ENCODE measurements around the gene CELF2.

CELF2 gene

DNA sequence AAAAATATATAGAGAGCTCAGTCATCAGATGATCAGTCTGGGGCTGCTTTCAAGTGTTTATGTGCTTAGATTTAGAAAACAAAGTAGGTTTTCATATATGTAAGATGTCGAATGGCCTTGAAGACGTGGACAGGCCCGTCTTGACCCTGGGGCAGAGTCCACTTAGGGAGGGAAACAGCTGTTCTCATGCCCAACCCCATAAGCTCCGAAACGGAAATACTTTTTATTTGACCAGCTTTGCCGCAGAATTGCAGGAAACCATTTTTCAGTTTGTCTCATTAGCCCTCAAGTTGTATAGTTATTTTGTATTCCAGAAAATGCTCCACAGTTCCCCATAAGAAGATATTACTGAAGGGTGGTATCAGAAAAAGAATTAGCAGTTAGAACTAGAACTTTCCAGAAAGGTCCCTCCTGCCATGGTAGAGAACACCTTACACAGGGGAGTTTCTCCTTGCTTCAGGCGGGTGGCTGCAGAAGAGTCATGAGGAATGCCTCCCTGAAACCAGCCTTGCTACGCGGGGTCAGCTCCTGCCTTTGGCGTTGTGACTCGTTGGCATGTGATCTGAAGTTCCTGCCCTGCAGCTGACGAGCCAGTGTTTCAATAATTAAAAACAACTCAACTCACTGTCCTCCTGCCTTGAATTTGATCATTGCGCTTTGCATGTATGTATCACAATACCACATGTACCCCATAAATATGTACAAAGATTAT, 192.7 kb downstream of the CELF2 start:
- no peaks in the 10 kb centered on the region for H3K36me3 Mint-ChIP-seq (ENCODE audit: low read depth)
- TF ChIP-seq, protein P1, sequence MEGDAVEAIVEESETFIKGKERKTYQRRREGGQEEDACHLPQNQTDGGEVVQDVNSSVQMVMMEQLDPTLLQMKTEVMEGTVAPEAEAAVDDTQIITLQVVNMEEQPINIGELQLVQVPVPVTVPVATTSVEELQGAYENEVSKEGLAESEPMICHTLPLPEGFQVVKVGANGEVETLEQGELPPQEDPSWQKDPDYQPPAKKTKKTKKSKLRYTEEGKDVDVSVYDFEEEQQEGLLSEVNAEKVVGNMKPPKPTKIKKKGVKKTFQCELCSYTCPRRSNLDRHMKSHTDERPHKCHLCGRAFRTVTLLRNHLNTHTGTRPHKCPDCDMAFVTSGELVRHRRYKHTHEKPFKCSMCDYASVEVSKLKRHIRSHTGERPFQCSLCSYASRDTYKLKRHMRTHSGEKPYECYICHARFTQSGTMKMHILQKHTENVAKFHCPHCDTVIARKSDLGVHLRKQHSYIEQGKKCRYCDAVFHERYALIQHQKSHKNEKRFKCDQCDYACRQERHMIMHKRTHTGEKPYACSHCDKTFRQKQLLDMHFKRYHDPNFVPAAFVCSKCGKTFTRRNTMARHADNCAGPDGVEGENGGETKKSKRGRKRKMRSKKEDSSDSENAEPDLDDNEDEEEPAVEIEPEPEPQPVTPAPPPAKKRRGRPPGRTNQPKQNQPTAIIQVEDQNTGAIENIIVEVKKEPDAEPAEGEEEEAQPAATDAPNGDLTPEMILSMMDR (IDR thresholded peaks at IDR 0.05) = no peak
- H3K4me3 Mint-ChIP-seq = no peak overlapping the region
- peaks cover 4% of the 10 kb centered on the region for H3K27me3 Mint-ChIP-seq (ENCODE audit: low read depth, poor library complexity)
- H3K4me1 Mint-ChIP-seq = peaks cover 44% of the 10 kb centered on the region
- DNase-seq = no peak
- H3K27ac Mint-ChIP-seq = no peak overlapping the region
- no peaks in the 10 kb centered on the region for H3K9me3 Mint-ChIP-seq

DNA sequence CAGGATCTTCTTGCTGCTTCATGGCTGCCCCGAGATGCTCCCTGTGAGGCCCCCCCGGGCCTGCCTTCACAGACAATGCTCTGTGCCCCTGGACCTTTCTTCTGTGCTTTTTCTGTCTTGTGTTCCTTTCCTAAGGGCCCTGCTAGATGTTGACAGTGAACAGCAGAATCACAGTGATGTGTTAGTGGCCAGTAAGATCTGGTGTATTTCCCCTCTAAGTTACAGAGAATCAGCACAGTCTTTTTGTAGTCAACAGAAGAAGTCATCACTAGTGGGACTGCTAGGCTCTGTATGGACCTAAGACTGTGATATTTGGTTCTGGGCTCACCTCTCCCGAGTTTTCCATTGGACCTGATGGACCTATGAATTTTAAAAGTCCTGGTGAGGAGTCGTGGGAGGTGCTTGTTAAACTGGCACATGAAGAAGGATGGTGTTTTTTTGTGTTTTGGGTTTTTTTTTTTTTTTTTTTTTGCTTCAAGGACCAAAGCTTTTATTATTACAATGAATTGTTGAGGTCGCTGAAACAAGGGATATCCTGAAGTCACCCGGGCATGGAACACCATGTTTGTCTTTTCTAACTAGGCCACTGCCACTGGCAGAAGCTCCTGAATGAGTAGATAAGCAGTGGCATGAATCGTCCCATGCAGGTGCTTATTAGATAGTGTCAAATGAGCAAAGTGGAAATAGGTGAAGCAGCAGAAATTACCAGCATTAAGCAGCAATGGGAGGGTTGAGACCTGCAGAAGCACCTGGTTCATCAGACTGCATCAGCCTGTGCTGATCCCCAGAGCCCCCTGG, 194.8 kb downstream of the CELF2 start:
- Mint-ChIP-seq H3K4me3 (no peak overlapping the region), H3K27ac (peak overlapping the region; percentile 21)
- TF ChIP-seq, protein P1 (IDR thresholded peaks at IDR 0.05) = no peak

DNA sequence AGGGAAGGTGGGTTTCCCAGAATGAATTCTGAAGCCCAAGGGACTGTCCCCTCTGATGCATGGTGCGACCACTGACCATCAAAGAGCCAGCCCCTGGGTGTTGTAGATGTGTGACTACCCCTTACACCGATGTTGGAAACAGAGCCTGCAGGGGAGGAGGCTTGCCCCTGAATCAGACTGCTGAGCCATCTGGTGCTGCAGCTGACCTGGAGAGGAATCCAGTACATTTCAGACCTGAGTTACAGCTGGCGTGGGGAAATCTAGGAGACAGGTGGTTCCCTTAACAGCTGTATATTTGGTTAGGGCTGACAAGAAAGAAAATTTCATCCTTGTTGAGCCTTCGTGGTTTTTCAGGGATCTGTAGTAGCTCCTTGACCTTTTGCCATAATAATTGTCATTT, 195.5 kb downstream of the CELF2 start:
- Mint-ChIP-seq H3K36me3 (ENCODE audit: low read depth) (no peaks in the 10 kb centered on the region), H3K27ac (no peak overlapping the region), H3K27me3 (ENCODE audit: low read depth, poor library complexity) (no peaks in the 10 kb centered on the region), H3K4me1 (peaks cover 44% of the 10 kb centered on the region), H3K4me3 (no peak overlapping the region), H3K9me3 (no peaks in the 10 kb centered on the region)
- TF ChIP-seq, protein P1 (IDR thresholded peaks at IDR 0.05) = no peak
- no peak for DNase-seq

More for the DNA sequence above, 194.8 kb downstream of the CELF2 start:
- H3K4me1 Mint-ChIP-seq = peaks cover 44% of the 10 kb centered on the region
- H3K9me3 Mint-ChIP-seq = no peaks in the 10 kb centered on the region
- no peaks in the 10 kb centered on the region for H3K36me3 Mint-ChIP-seq (ENCODE audit: low read depth)
- DNase-seq = no peak
- H3K27me3 Mint-ChIP-seq (ENCODE audit: low read depth, poor library complexity) = no peaks in the 10 kb centered on the region

DNA sequence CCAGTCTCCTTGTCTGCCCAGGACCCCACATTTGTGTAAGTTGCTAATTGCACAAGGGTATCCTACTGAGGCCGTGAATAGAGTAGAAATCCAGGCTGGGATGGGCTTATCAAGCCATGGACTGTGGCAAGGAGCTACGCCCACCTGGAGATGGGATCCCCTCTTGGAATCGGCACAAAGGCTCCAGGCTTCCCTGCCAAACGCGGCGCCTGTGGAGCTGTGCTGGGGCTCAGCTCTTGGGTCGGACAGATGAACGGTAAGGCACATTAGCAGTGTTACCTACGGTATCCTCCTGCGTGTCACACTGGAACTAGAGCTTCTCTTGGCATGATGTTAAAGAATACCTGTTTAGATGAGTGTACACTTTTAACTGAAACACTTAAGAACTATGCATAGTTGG, 196.7 kb downstream of the CELF2 start:
- H3K4me3 Mint-ChIP-seq = no peak overlapping the region
- TF ChIP-seq, protein P1 (IDR thresholded peaks at IDR 0.05) = no peak
- no peak for DNase-seq
- H3K36me3 Mint-ChIP-seq (ENCODE audit: low read depth) = no peaks in the 10 kb centered on the region
- no peaks in the 10 kb centered on the region for H3K27me3 Mint-ChIP-seq (ENCODE audit: low read depth, poor library complexity)
- H3K4me1 Mint-ChIP-seq = peaks cover 35% of the 10 kb centered on the region
- H3K27ac Mint-ChIP-seq = no peak overlapping the region
- no peaks in the 10 kb centered on the region for H3K9me3 Mint-ChIP-seq

DNA sequence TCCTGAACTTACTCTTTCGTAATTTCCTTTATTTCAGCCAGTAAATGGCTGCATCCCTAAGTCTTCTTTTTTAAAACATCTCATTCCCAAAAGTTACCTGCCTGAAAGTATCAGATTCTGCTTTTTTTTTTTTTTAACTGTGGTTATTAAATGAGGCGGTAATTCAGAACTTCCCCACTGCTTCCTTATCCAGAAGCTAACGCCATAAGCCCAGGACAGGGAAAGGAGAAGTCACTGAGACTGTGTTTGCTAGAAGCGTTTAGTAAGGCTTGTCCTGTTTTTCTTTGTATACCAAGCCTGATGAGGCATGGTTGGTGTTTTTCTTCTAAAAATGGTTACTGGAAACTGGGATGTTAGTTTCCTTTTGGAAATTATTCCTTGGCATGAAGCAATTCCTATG, 197.8 kb downstream of the CELF2 start:
- H3K4me1 Mint-ChIP-seq = peaks cover 25% of the 10 kb centered on the region
- no peak overlapping the region for H3K4me3 Mint-ChIP-seq
- H3K27me3 Mint-ChIP-seq (ENCODE audit: low read depth, poor library complexity) = no peaks in the 10 kb centered on the region
- H3K36me3 Mint-ChIP-seq (ENCODE audit: low read depth) = no peaks in the 10 kb centered on the region
- no peaks in the 10 kb centered on the region for H3K9me3 Mint-ChIP-seq
- TF ChIP-seq, protein P1 (IDR thresholded peaks at IDR 0.05) = no peak
- H3K27ac Mint-ChIP-seq = no peak overlapping the region
- no peak for DNase-seq
